H1 (cell line): Measurements from ENCODE around the gene ARMC6. TPM values are rescaled to one million over a fixed set of nuclear protein-coding genes. Genes with fewer than 3 reads are reported as not detected.

Source experiments
- BACH1 ChIP-seq: IDR thresholded peaks from 2 replicates; pipeline ENCODE4 v1.6.1; 2012; ENCODE audit warnings: low read length, improper control_type of control experiment
- BCL11A ChIP-seq, 2 experiments: IDR thresholded peaks; one replicate each; pipeline ENCODE4 v1.6.1; 2011; ENCODE audit warnings: low read depth in 2 of 2, low read length in 2 of 2, mild to moderate bottlenecking in 2 of 2
- CBX8 ChIP-seq: fragments of 300-800, 300-1000 bp; sonication (generic); IDR thresholded peaks from 2 replicates; pipeline ENCODE4 v1.7.1; 2016; ENCODE audit warnings: low read depth, low read length, borderline replicate concordance
- CEBPB ChIP-seq: IDR thresholded peaks from 2 replicates; pipeline ENCODE4 v1.6.1; 2012; ENCODE audit warnings: low read depth, low read length
- EGR1 ChIP-seq: IDR thresholded peaks from 2 replicates; pipeline ENCODE4 v1.6.1; 2011; ENCODE audit warnings: low read depth, low read length, borderline replicate concordance
- GABPA ChIP-seq: IDR thresholded peaks from 2 replicates; pipeline ENCODE4 v1.6.1; 2011; ENCODE audit warnings: mild to moderate bottlenecking, low read length, moderate library complexity, borderline replicate concordance; ENCODE audit not compliant: insufficient read depth
- HDAC2 ChIP-seq, 2 experiments: fragments of 300-600 bp in 1 of 2; sonication (generic) in 1 of 2; IDR thresholded peaks; 2 replicates each; pipeline ENCODE4 v1.6.1; 2011 to 2012; ENCODE audit warnings: low read depth in 2 of 2, low read length in 2 of 2, mild to moderate bottlenecking in 2 of 2, moderate library complexity in 2 of 2, borderline replicate concordance in 1 of 2, inconsistent platforms in 1 of 2
- KDM1A ChIP-seq: fragments of 200-600, 300-600 bp; sonication (generic); IDR thresholded peaks from 2 replicates; pipeline ENCODE4 v1.7.1; 2016; ENCODE audit warnings: mild to moderate bottlenecking, low read length, borderline replicate concordance
- KDM4A ChIP-seq: IDR thresholded peaks from one replicate; pipeline ENCODE4 v1.7.1; 2012; ENCODE audit warnings: low read depth, mild to moderate bottlenecking, moderate library complexity, low read length, inconsistent platforms; ENCODE audit not compliant: severe bottlenecking
- NRF1 ChIP-seq: IDR thresholded peaks from 2 replicates; pipeline ENCODE4 v1.6.1; 2011; ENCODE audit warnings: mild to moderate bottlenecking, low read depth, low read length, improper control_type of control experiment
- PHF8 ChIP-seq: fragments of 200-600 bp; sonication (generic); conservative IDR thresholded peaks from 2 replicates; pipeline ENCODE4 v1.7.1; 2012; ENCODE audit warnings: low read depth, mild to moderate bottlenecking, inconsistent platforms, low read length, moderate library complexity
- POLR2AphosphoS5 ChIP-seq: IDR thresholded peaks from 2 replicates; pipeline ENCODE4 v1.6.1; 2011; ENCODE audit warnings: low read depth, low read length
- POU5F1 ChIP-seq: IDR thresholded peaks from 2 replicates; pipeline ENCODE4 v1.6.1; 2011; ENCODE audit warnings: low read depth, mild to moderate bottlenecking, low read length, moderate library complexity
- RAD21 ChIP-seq, 2 experiments: IDR thresholded peaks in 1 of 2; conservative IDR thresholded peaks in 1 of 2; 2 replicates each; pipeline ENCODE4 v1.6.1; 2011; ENCODE audit warnings: low read depth in 2 of 2, low read length in 2 of 2, improper control_type of control experiment in 1 of 2, inconsistent platforms in 1 of 2, mild to moderate bottlenecking in 1 of 2, moderate library complexity in 1 of 2
- SIX5 ChIP-seq: IDR thresholded peaks from 2 replicates; pipeline ENCODE4 v1.6.1; 2011; ENCODE audit warnings: mild to moderate bottlenecking, low read depth, low read length
- SP1 ChIP-seq: IDR thresholded peaks from 2 replicates; pipeline ENCODE4 v1.6.1; 2011; ENCODE audit warnings: low read depth, low read length
- SP2 ChIP-seq: IDR thresholded peaks from 2 replicates; pipeline ENCODE4 v1.6.1; 2012; ENCODE audit warnings: mild to moderate bottlenecking, low read length, inconsistent platforms
- SP4 ChIP-seq: IDR thresholded peaks from 2 replicates; pipeline ENCODE4 v1.6.1; 2012; ENCODE audit warnings: low read length, inconsistent platforms
- TAF1 ChIP-seq: IDR thresholded peaks from 2 replicates; pipeline ENCODE4 v1.6.1; 2011; ENCODE audit warnings: mild to moderate bottlenecking, low read depth, low read length
- TAF7 ChIP-seq: optimal IDR thresholded peaks from 2 replicates; pipeline ENCODE3; 2011; ENCODE audit warnings: low read depth, mild to moderate bottlenecking, inconsistent platforms, low read length, moderate library complexity, borderline replicate concordance
- polyA plus RNA-seq, 7 experiments: library from polyadenylated mRNA; depleted of rRNA in 3 of 7; stranded (reverse) in 5 of 7; unstranded in 2 of 7; fragments of >200 nt in 5 of 7; fragments of 200-250 nt in 2 of 7; gene quantifications; 1 replicate in 5 of 7; 2 replicates in 1 of 7; 4 replicates in 1 of 7; pipeline versions ENCODE4 v1.2.1 to v1.2.3, GENCODE V29; 2011 to 2013; ENCODE audit warnings: missing spikeins in 2 of 7, mixed read lengths in 2 of 7
- total RNA-seq: library from RNA; stranded (reverse); fragmentation: NEBNext Ultra II Directional; extraction: Animal tissue kit (Norgen Biotek cat#: 25700); gene quantifications from 2 replicates; pipeline ENCODE4 v1.2.1, GENCODE V29; 2021

The ARMC6 gene
- total and polyA plus RNA-seq, 2 of the 8 experiments (the other 6 are each of a cell fraction or from before 2014, with no cell fraction given): 67.1 to 68.3 TPM

- peak; percentile 93 for TF ChIP-seq SP4
- no peak for TF ChIP-seq SIX5
- TF ChIP-seq TAF7: no peak
- TF ChIP-seq KDM1A: peak; percentile 19; the same call in 1 of the 2 replicates
- TF ChIP-seq KDM4A: peak; percentile 32
- no peak for TF ChIP-seq NRF1
- TF ChIP-seq SP1: peak; percentile 97
- TF ChIP-seq BACH1: no peak
- TF ChIP-seq POU5F1: no peak
- TF ChIP-seq RAD21 (IDR thresholded peaks at IDR 0.05 in 1 of 2, conservative IDR thresholded peaks at IDR 0.05 in 1 of 2; ENCODE audit: low read depth in 2 of 2, low read length in 2 of 2): peak in 1 of 2 experiments; percentile 14; a peak in 1 of 4 replicates
- no peak for TF ChIP-seq CBX8
- TF ChIP-seq TAF1: peak; percentile 58; the same call in 1 of the 2 replicates
- peak; percentile 91 for TF ChIP-seq SP2
- peak; percentile 65 for TF ChIP-seq POLR2AphosphoS5
- no peak for TF ChIP-seq CEBPB
- TF ChIP-seq BCL11A (IDR thresholded peaks at IDR 0.05; ENCODE audit: low read depth in 2 of 2, low read length in 2 of 2): no peak
- TF ChIP-seq GABPA: peak; percentile 27; the same call in 1 of the 2 replicates
- 0 out of 2 replicates have a peak, but pooled peaks have one; percentile 52 for TF ChIP-seq PHF8
- peak; percentile 76 for TF ChIP-seq EGR1
- 0 out of 4 replicates have a peak, but pooled peaks of 1 of the 2 experiments have one; percentile 45 for TF ChIP-seq HDAC2 (IDR thresholded peaks at IDR 0.05; ENCODE audit: borderline replicate concordance in 1 of 2, low read depth in 2 of 2, low read length in 2 of 2)
These were observed 30.0 kb downstream of the ARMC6 start, which contains the start of gene SLC25A42 (continued) for GRCh38 chr19:19063183-19064097.
